ENCODE data around the gene RELL2.
A peak's percentile ranks its signal among the peaks of the same experiment; 100 is the strongest.
"Not testable (repeated sequence)": the region's sequence is repeated elsewhere in the genome, so short reads cannot be mapped to it uniquely, and the experiment has no call there.

Gene RELL2

DNA sequence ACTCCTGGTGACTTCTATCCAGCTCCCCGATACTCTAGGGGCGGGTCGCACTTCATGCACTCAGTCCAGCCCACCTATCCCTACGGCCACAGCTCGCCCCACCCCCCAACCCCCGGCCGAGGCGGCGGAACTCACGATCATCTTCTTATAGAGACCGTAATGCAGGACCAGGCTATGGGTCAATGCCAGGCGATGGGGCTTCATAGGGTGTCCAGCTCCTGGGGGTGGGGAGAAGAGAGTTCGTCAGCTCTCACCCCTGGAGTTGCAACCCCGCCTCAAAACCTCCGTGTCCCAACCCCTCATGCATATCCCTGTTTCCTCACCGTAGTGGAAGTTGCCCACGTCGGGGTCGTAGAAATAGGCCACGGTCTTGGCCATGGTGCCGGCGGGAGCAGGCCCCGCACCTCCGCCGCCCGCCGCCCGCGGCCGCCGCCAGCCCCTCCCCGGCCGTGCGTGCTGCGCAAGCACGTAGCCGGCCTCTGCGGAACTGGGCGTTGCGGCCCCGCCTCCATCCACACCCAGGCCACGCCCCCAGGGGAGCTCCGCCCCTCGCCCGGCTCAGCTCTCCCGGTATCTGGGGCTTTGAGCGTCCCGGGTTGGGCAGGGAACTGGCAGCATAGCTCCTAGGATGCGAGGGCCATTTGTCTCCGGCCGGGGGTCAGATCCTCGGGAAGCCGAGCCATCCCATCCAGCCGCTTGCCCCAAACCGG is at the start of gene RELL2, which contains the start of gene HDAC3:
TSS of gene RELL2 (plus strand) at position 585 of the 710 bp plus-strand sequence. CDS start 1,229 bp downstream, outside the sequence.
TSS of gene HDAC3 (minus strand) at position 437 of the 710 bp plus-strand sequence. CDS start at position 378, 59 bp downstream.
- DNase-seq: peak; percentile 87

DNA sequence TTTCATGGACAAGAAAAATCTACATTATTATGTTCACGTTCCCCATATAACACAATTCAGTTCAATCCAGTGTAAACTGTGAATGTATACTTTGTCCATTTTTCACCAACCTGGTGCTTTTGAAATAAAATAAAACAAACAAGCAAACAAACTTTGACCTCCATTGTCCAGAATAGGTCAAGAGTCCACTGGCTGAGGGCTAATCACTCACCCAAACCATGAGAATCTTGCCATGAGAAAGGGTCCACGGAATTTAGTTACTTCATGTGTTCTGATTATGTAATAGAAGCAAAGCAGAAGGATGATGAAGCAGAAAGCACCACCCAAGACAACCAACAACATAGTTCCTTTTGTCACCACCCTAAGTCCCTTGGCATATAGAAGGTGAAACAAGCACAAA is 46.7 kb upstream of the RELL2 start:
- no peak for DNase-seq

DNA sequence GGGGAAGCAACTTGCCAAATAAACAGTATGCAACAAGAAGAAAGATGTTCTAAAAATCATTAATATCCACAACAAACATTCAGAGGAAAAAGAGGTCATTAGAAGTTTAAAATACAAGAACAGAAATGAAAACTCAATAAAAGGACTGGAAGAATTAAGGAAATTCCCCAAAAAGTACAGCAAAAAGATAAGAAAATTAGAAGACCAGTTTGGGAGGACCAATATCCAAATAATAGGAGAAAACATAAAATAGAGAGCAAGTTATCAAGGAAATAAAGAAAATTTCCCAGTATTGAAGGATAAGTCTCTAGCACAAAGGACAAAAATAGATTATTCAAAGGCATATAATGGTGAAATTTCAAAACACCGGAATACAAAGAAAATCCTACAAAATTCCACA is 39.9 kb upstream of the RELL2 start:
- no peak for DNase-seq

DNA sequence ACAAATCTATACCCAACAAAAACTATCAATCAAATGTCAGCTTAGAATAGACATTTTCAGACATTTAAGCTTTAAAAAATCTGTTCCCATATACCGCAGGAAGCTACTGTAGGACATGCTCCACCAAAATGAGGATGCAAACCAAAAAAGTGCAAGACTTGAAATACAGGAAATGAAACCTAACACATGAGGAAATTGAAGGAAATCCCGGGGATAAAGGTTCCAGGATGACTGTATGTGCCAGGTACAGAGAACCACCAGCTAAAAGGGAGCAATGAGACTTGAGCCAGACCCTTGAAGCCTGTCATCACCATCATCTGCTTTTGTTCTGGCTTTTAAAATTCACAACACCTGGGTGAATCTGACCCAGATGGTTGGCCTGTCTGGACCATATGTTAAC is 39.4 kb upstream of the RELL2 start:
- DNase-seq: no peak

GRCh38 chr5:141597814-141598213 is 39.0 kb upstream of the RELL2 start:
- no peak for DNase-seq

- DNase-seq: no peak
These were observed 38.1 kb upstream of the RELL2 start for GRCh38 chr5:141598391-141599345.

GRCh38 chr5:141602606-141603005 is 34.2 kb upstream of the RELL2 start:
- no peak for DNase-seq

GRCh38 chr5:141603923-141604717 is 32.7 kb upstream of the RELL2 start:
- no peak for DNase-seq

- DNase-seq: no peak
These were observed 31.1 kb upstream of the RELL2 start for GRCh38 chr5:141605523-141606277.

DNA sequence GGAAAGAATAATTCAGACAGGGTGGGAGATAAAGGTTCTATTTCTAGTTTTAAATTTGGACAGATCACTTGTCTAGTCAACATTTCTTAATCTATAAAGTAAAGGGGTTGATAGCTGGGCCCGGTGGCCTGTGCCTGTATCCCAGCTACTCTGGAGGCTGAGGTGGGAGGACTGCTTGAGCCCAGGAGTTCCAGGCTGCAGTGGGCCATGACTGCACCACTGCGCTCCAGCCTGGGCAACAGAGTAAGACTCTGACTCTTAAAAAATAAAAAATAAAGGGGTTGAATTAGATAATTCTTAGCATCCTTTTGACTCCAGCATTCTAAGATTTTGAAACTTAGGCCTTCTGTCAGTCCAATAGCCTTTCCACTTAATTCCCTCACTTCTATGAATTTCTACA is 28.8 kb upstream of the RELL2 start:
- no peak for DNase-seq

GRCh38 chr5:141608557-141608956 is 28.2 kb upstream of the RELL2 start:
- no peak for DNase-seq

GRCh38 chr5:141609044-141609443 is 27.8 kb upstream of the RELL2 start:
- no peak for DNase-seq

DNA sequence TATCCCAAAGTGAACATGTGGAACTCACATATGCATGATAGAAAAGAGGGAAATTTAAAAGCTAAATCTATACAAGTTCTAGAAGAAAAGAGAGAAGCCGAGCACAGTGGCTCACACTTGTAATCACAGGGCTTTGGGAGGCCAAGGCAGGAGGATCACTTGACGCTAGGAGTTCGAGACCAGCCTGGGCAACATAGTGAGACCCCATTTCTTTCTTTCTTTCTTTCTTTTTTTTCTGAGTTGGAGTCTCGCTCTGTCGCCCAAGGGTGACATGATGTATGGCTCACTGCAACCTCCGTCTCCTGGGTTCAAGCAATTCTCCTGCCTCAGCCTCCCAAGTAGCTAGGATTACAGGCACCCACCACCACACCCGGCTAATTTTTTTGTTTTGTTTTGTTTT is 26.9 kb upstream of the RELL2 start:
- not testable (repeated sequence) for DNase-seq

GRCh38 chr5:141611289-141611688 is 25.5 kb upstream of the RELL2 start:
- no peak for DNase-seq

- no peak for DNase-seq
These were observed 23.5 kb upstream of the RELL2 start for GRCh38 chr5:141613344-141613743.

- DNase-seq: no peak
These were observed 20.6 kb upstream of the RELL2 start for GRCh38 chr5:141615991-141616720.

DNA sequence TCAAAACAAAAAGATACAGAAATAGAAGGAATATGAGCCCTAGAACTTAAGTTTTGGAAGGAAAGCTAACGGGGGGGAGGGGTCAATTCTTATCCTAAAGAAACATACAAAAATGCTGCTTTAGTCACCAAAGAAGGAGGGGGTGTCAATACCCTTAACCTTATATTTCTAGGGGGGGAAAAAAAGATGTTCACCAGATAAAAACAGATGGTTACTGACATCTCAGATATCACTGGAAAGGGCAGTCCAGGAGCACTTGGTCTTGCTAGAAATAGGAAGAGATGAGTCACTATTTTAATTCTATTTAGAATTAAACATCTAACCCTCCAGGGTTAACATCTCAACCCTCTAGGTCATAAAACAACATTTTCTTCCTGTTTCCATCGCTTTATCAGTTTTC is 19.7 kb upstream of the RELL2 start:
- no peak for DNase-seq

DNA sequence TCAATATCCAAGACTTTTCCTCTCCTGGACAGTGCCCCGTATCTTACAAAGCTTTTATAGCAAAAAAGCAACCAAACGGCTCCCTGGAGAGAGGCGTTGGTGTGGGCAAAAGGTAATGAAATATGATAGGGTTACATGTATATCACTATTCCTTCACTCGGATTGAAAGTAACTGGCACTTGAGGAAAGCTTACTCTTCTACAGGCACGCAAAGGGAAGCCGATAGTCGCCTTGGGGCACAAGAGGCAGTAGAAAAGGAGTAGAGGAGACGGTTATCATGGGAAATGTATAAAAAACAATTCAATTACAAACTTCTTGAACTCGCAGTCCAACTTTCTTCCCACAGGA is 19.1 kb upstream of the RELL2 start:
- DNase-seq: no peak

- DNase-seq: peak; percentile 35
These were observed 18.6 kb upstream of the RELL2 start for GRCh38 chr5:141618030-141618803.

- peak; percentile 96 for DNase-seq
These were observed 17.8 kb upstream of the RELL2 start, which contains the start of gene DIAPH1 for GRCh38 chr5:141618804-141619554. DIAPH1 (minus strand) TSS chr5:141619000; CDS start chr5:141618914, 86 bp downstream.

Measured in NCI-H774 (cell line).